B cell (primary cell): ENCODE data around the gene SEC24D.

Source experiments
- CTCF ChIP-seq: fragments of 200-600 bp; IDR thresholded peaks from one replicate; pipeline ENCODE4 v1.8.0; 2022; ENCODE audit warnings: antibody characterized with exemption, mild to moderate bottlenecking
- EZH2 ChIP-seq: IDR thresholded peaks from 2 replicates; pipeline ENCODE4 v1.6.1; 2012; ENCODE audit warnings: borderline replicate concordance, low read depth, mild to moderate bottlenecking, moderate library complexity, low read length; ENCODE audit not compliant: insufficient read depth, poor library complexity, severe bottlenecking

- TF ChIP-seq CTCF (no peak), EZH2 (no peak)
These were observed 47.0 kb downstream of the SEC24D start for GRCh38 chr4:118788911-118789310.
